HAP-1 (cell line): ENCODE results near the gene CDKN2C.
"Not testable (repeated sequence)": the region's sequence is repeated elsewhere in the genome, so short reads cannot be mapped to it uniquely, and the experiment has no call there.

Experiments used
- DNase-seq, 2 experiments: peaks; one replicate each; pipeline ENCODE4 v3.0.0-alpha.2; 2016 to 2020; ENCODE audit warnings: low spot score in 2 of 2
- H3K27me3 ChIP-seq: fragments of 250-450 bp; sonication (Bioruptor Pico); 2 replicates; pipeline ENCODE4 v1.5.1; 2020; ENCODE audit warnings: low read depth, mild to moderate bottlenecking, moderate library complexity
- H3K36me3 ChIP-seq: fragments of 250-450 bp; sonication (Bioruptor Pico); replicated peaks from 2 replicates; pipeline ENCODE4 v1.5.1; 2020; ENCODE audit warnings: mild to moderate bottlenecking
- H3K4me1 ChIP-seq: fragments of 250-450 bp; sonication (Bioruptor Pico); 2 replicates; pipeline ENCODE4 v1.5.1; 2020; ENCODE audit warnings: mild to moderate bottlenecking
- H3K4me3 ChIP-seq: fragments of 250-450 bp; sonication (Bioruptor Pico); 2 replicates; pipeline ENCODE4 v1.5.1; 2020; ENCODE audit warnings: mild to moderate bottlenecking, moderate library complexity
- H3K9me3 ChIP-seq: fragments of 250-450 bp; sonication (Bioruptor Pico); 2 replicates; pipeline ENCODE4 v1.5.1; 2020; ENCODE audit warnings: mild to moderate bottlenecking, moderate library complexity
- in situ Hi-C: fragments of 300-500 bp; cut with MboI; formaldehyde crosslinking; loops from 3 replicates; pipeline ENCODE4 v1.14.3; 2020; ENCODE audit warnings: low sequenced_read_pairs, inconsistent platforms, mixed read lengths

The CDKN2C gene

GRCh38 chr1:50999375-50999774, 29.3 kb downstream of the CDKN2C start:
- DNase-seq, H3K36me3 ChIP-seq, in situ Hi-C loops: not testable (repeated sequence)

GRCh38 chr1:51000160-51000559, 30.1 kb downstream of the CDKN2C start:
- Histone ChIP-seq H3K27me3 (no peaks in the 10 kb centered on the region), H3K9me3 (no peaks in the 10 kb centered on the region), H3K4me1 (peaks cover 10% of the 10 kb centered on the region), H3K36me3 (no peaks in the 10 kb centered on the region), H3K4me3 (no peak overlapping the region)
- no peak for DNase-seq
- in situ Hi-C loops, result no loop called here

More at GRCh38 chr1:50999375-50999774, 29.3 kb downstream of the CDKN2C start:
- H3K4me1 ChIP-seq, result peaks cover 17% of the 10 kb centered on the region
- not testable (repeated sequence) for H3K27me3 ChIP-seq, H3K4me3 ChIP-seq, H3K9me3 ChIP-seq

- no peak overlapping the region for H3K4me3 ChIP-seq
- in situ Hi-C loops, result no loop called here
- H3K27me3 ChIP-seq, result no peaks in the 10 kb centered on the region
- peaks cover 7% of the 10 kb centered on the region for H3K4me1 ChIP-seq
- DNase-seq, result no peak
- no peaks in the 10 kb centered on the region for H3K9me3 ChIP-seq
- no peaks in the 10 kb centered on the region for H3K36me3 ChIP-seq
These were observed 30.6 kb downstream of the CDKN2C start for GRCh38 chr1:51000651-51001050.

GRCh38 chr1:51002516-51002915, 32.5 kb downstream of the CDKN2C start:
- in situ Hi-C loops, result no loop called here
- H3K4me1 ChIP-seq, result no peaks in the 10 kb centered on the region
- H3K27me3 ChIP-seq, result no peaks in the 10 kb centered on the region
- no peaks in the 10 kb centered on the region for H3K36me3 ChIP-seq
- no peak for DNase-seq
- H3K4me3 ChIP-seq, result no peak overlapping the region
- no peaks in the 10 kb centered on the region for H3K9me3 ChIP-seq

DNA sequence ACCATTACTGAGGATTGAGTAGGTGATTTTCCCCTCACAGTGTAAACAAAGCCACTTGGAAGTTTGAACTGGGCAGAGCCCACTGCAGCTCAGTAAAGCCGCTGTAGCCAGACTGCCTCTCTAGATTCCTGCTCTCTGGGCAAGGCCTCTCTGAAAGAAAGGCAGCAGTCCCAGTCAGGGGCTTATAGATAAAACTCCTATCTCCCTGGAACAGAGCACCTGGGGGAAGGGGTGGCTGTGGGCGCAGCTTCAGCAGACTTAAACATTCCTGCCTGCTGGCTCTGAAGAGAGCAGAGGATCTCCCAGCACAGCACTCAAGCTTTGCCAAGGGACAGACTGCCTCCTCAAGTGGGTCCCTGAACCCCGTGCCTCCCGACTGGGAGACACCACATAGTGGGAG, 35.5 kb downstream of the CDKN2C start:
- DNase-seq, H3K36me3 ChIP-seq, in situ Hi-C loops, H3K4me3 ChIP-seq, H3K9me3 ChIP-seq, H3K27me3 ChIP-seq, H3K4me1 ChIP-seq: not testable (repeated sequence)

DNA sequence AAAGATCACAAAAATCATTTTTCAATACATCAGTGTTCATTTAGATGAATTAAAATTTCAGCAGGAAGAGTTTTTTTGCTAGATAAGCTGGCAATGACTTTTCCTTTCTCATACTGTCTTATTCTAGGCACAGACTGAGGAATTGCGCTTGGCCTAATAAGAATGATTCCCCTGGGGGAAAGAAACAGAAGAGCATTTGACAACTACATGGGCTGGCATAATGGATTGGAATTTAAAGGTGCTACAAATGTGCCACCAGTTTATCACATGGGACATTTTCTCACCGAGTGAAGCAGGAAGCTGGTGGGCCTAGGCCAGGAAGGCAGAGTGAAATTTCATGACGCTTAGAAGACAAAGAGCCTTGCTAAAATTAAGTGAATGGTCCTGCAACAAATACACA, 39.3 kb downstream of the CDKN2C start:
- H3K36me3 ChIP-seq, result no peaks in the 10 kb centered on the region
- in situ Hi-C loops, result no loop called here
- H3K9me3 ChIP-seq, result no peaks in the 10 kb centered on the region
- H3K4me1 ChIP-seq, result no peaks in the 10 kb centered on the region
- DNase-seq, result no peak
- no peaks in the 10 kb centered on the region for H3K27me3 ChIP-seq
- no peak overlapping the region for H3K4me3 ChIP-seq

GRCh38 chr1:51014878-51015277, 44.8 kb downstream of the CDKN2C start:
- H3K4me3 ChIP-seq, result no peak overlapping the region
- no peaks in the 10 kb centered on the region for H3K4me1 ChIP-seq
- no peaks in the 10 kb centered on the region for H3K27me3 ChIP-seq
- H3K36me3 ChIP-seq, result no peaks in the 10 kb centered on the region
- in situ Hi-C loops, result no loop called here
- H3K9me3 ChIP-seq, result no peaks in the 10 kb centered on the region
- no peak for DNase-seq

DNA sequence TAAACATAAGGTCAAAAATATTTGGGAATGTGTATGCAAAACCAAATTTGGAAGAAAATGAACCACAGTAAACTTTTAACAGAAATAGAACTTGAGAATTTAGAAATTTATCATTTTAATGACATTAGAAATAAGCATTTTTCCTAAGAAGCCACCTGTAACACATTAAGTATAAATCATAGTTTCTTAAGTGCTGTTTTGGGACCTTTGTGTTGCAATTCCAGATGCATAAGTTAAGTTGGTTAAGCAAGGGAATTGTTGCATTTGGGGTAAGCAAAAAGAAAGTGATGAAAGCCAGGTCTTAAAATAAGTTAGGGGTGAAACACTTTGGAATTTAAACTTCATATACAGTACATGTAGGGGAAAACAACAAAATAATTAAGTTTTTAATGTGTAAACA, 49.8 kb downstream of the CDKN2C start:
- H3K27me3 ChIP-seq, result no peaks in the 10 kb centered on the region
- H3K36me3 ChIP-seq, result no peaks in the 10 kb centered on the region
- H3K4me3 ChIP-seq, result no peak overlapping the region
- in situ Hi-C loops, result no loop called here
- no peak for DNase-seq
- H3K4me1 ChIP-seq, result no peaks in the 10 kb centered on the region
- no peaks in the 10 kb centered on the region for H3K9me3 ChIP-seq
